ENCODE data around the gene SPOCK1. TPM values are rescaled to one million over a fixed set of nuclear protein-coding genes. Genes with fewer than 3 reads are reported as not detected.

The SPOCK1 gene
- total RNA-seq, 1 experiment from 2014 or later, result 10.9 TPM

GRCh38 chr5:137348759-137349158, 150.4 kb downstream of the SPOCK1 start:
- no peak overlapping the region for H3K14ac ChIP-seq (ENCODE audit: insufficient read depth, low read length)

More at GRCh38 chr5:137348759-137349158, 150.4 kb downstream of the SPOCK1 start:
- no peaks in the 10 kb centered on the region for H3K9me3 ChIP-seq (ENCODE audit: control insufficient read depth, low read depth, low read length)
- H4K8ac ChIP-seq (replicated peaks; ENCODE audit: insufficient read length, low read depth, low read length), result no peak overlapping the region
- no peaks in the 10 kb centered on the region for H3K36me3 Mint-ChIP-seq (ENCODE audit: insufficient read depth in 1 of 3, low read depth in 3 of 3)
- H3K4me1 Mint-ChIP-seq, result peaks cover 22 to 24% of the 10 kb centered on the region in 2 experiments
- no CpG with 5 or more reads among the region's 3 CpGs for WGBS (ENCODE audit: extremely low coverage, insufficient read length, low lambda C conversion rate)
- H3K27ac ChIP-seq (ENCODE audit: insufficient read length, low read depth, low read length), result no peak overlapping the region
- H2BK20ac ChIP-seq (ENCODE audit: low read depth, low read length, poor library complexity, severe bottlenecking), result no peak overlapping the region
- no peak overlapping the region for H3K4me2 ChIP-seq (ENCODE audit: insufficient read depth, insufficient read length, low read length)
- no peak overlapping the region for H3K23ac ChIP-seq (ENCODE audit: insufficient read length, low read depth, low read length)
- no peak overlapping the region for H3K27ac Mint-ChIP-seq
- no peak overlapping the region for H2BK120ac ChIP-seq (ENCODE audit: low read depth, low read length, poor library complexity, severe bottlenecking)
- DNase-seq, result no peak
- H3K79me2 ChIP-seq (ENCODE audit: insufficient read depth, low read length), result no peaks in the 10 kb centered on the region
- peaks cover 6% of the 10 kb centered on the region; the same call in 1 of the 2 replicates for H3K4me1 ChIP-seq (ENCODE audit: insufficient read depth, low read length)
- no peak overlapping the region for H2AFZ ChIP-seq (ENCODE audit: low read length)
- H3K9me3 Mint-ChIP-seq, result no peaks in the 10 kb centered on the region
- no peaks in the 10 kb centered on the region for H3K79me1 ChIP-seq (ENCODE audit: insufficient read depth, low read depth, low read length, poor library complexity, severe bottlenecking)
- no peak overlapping the region for H4K91ac ChIP-seq (ENCODE audit: insufficient read length, low read depth, low read length)
- H2BK5ac ChIP-seq (ENCODE audit: insufficient read length, low read length), result no peak overlapping the region
- H2BK15ac ChIP-seq (ENCODE audit: low read depth, low read length), result no peak overlapping the region
- H3K4ac ChIP-seq (ENCODE audit: low read depth, low read length), result no peak overlapping the region
- no peak overlapping the region for H3K56ac ChIP-seq (ENCODE audit: insufficient read length, low read depth, low read length)
- no peak overlapping the region for H3T11ph ChIP-seq (ENCODE audit: low read length)
- no peak overlapping the region for H3K18ac ChIP-seq (ENCODE audit: insufficient read length, low read depth, low read length)
- H4K20me1 ChIP-seq (ENCODE audit: control insufficient read depth, insufficient read depth, insufficient read length), result no peaks in the 10 kb centered on the region
- no peak overlapping the region for H3K4me3 Mint-ChIP-seq
- peaks cover 1% of the 10 kb centered on the region for H3K27me3 Mint-ChIP-seq (ENCODE audit: low read depth)
- H2BK12ac ChIP-seq (ENCODE audit: insufficient read length, low read depth, low read length), result no peak overlapping the region
- H3K27me3 ChIP-seq (ENCODE audit: insufficient read depth, low read length), result no peaks in the 10 kb centered on the region
- no peak overlapping the region for H4K5ac ChIP-seq (ENCODE audit: insufficient read length, low read depth, low read length)
- no peak overlapping the region for H2AK5ac ChIP-seq (ENCODE audit: insufficient read length, low read length)
- no peaks in the 10 kb centered on the region for H3K23me2 ChIP-seq (ENCODE audit: insufficient read length, low read depth, low read length, poor library complexity, severe bottlenecking)
- no peak for TF ChIP-seq CTCF (conservative IDR thresholded peaks at IDR 0.05)
- no peak overlapping the region for H3K9ac ChIP-seq (ENCODE audit: extremely low read depth, insufficient read length, low read length)

Data from H9 (cell line).